Ramos (cell line): Measurements from ENCODE around the gene CCDC148.
"Not testable (repeated sequence)": the region's sequence is repeated elsewhere in the genome, so short reads cannot be mapped to it uniquely, and the experiment has no call there.

Source experiments
- in situ Hi-C: fragments of 300-500 bp; cut with MboI; formaldehyde crosslinking; loops from one replicate; pipeline ENCODE4 v1.14.3; 2022; ENCODE audit warnings: low sequenced_read_pairs; ENCODE audit not compliant: unreplicated experiment

The CCDC148 gene

DNA sequence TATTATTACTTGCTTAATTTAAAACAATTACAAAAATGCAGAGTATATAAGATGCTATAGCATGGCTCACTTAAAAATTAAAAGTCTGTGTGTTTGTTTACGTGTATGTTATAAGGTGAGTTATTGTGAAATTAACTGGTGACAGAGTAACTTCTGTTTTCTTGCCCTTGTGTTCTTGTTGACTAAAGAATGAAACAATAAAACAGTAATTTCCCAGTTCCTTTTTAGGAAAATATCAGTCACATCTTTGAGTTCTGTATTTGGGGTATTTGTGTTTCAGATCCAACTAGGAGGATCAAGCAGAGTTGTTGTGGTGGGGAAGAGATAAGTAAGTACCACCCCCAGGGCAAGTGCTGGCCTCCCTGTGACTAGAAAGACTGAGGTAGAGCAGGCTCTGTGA lies 143.6 kb downstream of the CCDC148 start:
- in situ Hi-C loops: no loop called here

DNA sequence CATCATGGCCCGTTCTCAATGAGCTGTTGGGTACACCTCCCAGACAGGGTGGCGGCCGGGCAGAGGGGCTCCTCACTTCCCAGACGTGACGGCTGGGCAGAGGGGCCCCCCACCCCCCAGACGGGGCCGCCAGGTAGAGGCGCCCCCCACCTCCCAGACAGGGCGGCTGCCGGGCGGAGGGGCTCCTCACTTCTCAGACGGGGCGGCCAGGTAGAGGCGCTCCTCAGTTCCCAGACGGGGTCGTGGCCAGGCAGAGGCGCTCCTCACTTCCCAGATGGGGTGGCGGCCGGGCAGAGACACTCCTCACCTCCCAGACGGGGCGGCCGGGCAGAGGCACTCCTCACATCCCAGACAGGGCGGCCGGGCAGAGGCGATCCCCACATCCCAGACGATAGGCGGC lies 146.1 kb downstream of the CCDC148 start:
- in situ Hi-C loops: not testable (repeated sequence)

DNA sequence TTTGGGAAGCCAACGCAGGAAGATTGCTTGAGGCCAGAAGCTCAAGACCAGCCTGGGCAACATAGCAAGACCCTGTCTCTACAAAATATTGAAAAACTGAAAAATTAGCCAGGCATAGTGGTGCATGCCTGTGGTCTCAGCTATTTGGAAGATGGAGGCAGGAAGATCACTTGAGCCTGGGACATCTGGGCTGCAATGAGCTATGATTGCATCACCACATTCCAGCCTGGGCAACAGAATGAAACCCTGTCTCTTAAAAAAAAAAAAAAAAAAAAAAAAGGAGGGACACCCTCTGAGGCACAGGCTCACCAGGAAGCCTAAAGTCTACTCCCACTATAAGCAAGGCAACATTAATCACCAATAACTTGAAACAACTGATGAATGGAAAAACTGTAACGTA lies 151.1 kb downstream of the CCDC148 start:
- in situ Hi-C loops: no loop called here

DNA sequence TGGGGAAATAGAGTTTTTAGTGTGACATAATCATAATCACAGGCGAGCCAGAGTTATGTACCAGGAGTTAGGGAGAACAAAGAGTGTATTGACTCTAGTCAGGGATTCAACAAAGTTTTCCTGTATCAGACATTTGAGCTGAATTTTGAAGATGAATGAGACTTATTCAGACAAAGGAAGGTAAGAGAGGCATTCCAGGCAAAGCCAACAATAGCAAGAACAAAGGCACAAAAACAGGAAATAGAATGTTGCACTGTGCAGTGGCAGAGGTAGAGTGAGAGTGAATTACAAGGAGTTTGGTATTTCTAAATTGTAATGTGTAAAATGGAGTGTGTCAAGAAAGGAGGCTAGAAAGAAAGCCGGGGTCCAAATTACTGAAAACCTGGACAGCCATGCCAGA lies 156.2 kb downstream of the CCDC148 start:
- in situ Hi-C loops: no loop called here

DNA sequence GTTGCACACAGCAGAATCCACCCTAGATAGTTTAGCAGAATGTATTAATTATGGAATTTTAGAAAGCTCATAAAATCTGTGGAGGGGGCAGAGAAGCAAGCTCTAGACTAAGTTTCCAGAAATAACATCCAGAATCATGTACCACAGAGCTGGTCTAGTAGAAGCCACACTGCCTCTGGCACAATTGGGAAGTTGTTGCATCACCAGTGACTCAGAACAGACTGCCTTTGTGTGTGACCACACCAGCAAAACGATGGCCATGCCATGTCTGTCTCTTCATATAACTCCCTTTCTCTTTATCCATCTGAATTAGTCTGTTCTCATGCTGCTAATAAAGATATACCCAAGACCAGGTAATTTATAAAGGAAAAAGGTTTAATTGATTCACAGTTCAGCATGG lies 158.9 kb downstream of the CCDC148 start:
- in situ Hi-C loops: no loop called here

DNA sequence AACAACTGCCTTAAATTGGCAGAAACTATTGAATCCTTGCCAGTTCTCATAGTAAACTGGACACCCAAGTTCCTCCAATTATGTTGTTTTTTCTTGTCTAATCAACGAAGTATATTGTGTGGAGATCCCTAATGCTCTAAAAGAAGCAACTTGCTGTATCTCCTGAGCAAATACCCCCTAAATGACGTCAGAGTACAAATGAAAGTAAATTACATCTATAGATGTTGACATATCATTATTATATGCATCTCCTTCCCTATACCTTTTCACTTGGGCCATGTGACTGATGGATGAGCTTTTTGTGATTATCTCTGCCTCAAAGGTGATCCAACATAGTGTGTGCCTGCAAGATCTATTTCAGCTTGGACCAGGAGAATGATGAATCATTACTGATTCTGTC lies 159.4 kb downstream of the CCDC148 start:
- in situ Hi-C loops: no loop called here

DNA sequence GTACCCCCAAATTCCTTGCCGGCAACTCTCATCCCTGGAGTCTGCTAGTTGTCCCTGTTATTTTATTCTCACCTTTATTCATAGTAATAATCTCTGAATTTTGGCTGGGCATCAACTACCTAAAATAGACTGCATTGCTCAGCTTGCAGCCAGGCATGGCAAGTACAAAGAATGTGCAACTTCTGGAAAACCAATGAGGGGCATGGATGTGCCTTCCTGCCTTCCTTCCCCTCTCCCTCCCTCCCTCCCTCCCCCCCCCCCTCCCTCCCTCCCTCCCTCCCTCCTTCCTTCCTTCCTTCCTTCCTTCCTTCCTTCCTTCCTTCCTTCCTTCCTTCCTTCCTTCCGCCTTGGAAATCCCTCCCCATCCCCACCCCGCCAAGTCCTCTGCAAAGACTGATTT lies 162.8 kb downstream of the CCDC148 start:
- in situ Hi-C loops: no loop called here

DNA sequence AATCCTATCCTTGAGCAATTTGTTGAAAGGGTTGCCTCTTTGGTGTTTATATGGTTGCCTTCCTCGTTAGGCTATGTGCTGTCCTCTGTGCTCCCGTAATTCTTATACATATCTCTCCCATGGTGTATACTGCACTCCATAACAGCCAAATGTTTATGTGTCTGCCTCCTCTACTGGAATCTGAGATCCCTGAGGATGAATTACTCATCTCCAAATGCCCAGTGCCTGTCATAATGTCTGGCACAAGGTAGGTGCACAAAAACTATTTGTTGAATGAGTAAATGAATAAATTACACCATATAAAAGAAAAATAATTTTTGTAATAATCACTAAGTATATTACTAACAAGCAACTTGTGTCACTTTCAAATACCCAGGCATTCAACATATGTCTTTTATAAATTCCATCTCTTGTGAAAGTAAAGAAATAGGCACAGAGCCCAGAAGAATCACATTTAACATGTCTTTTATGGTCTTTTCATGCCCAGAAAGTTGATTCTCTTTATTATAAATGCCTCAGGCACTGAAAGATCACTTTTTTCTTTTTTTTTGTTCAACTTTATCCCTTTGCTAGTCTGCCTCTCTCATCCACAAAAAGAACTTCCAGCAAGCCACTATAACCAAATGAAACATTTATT lies 164.9 kb downstream of the CCDC148 start:
- in situ Hi-C loops: no loop called here

DNA sequence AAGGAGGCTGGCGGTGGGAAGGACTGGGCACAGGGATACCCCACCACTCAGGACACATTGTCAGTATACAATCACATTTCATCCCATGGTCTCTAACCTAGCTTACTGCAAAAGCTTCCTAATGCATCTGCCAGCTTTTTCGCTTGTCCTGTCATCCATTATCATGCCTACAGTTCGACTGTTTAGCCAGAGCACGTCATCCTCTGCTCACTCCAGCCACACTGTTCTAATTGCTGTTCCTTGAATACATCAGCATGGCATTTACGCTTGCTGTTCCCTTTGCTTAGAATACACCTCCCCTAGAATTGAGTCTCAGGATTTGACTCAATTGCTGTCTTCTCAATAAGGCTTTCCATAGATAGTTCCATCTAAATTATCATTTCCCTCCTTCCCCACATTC lies 166.3 kb downstream of the CCDC148 start:
- in situ Hi-C loops: no loop called here

DNA sequence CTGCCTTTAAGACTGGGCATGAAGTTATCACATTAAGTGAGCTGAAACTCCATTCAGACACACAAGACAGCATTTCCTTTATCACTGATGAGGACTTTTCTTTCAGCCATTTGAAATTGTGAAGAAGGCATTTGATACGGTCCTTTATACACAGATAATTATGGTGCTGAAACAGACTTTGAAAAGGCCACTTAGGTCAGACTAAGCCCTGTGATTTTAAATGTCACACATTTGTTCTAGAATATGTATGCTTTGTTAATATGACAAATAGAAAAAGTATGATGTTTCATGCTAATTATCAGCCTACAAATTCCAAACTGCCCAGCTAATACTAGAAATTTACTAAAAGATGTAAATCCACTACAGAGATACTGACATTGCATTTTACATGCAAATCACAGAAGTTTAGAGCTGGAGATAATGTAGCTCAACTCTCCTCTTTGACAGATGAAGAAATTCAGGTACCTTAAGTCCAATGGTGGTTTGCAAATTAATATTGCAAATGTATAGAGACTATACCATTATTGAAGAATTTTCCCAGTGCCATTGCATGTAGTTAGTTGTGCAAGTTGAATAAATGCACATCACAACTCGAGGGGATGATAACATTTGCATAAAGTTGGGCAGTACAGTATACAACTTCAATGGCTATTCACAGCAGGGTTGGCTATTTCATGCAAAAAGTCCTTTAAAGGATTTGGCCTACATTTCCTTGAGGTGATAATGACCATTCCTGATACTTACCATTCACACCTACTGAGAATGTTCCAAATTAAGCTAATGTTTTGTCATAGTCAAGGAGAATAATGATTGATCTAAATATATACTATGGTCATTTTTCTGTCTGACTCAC lies 179.7 kb downstream of the CCDC148 start:
- in situ Hi-C loops: no loop called here

DNA sequence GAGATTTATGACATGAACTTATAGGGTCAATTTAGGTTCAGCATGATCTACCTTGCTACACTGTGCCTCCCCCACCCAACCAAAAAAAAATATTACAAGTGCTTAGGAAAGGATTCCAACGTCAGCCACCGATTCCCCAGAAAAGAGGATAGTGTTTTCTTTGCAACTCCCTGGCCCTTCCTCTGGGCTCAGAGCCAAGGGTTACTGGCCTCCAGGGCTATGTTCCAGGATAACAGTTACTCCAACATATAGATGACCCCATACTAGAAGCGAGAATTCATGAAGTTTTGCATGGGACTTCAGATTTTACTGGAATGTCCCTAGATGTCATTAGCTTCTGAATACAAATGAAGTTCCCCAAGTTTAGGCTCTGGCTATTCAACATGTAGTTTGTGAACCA lies 182.8 kb downstream of the CCDC148 start:
- in situ Hi-C loops: no loop called here

DNA sequence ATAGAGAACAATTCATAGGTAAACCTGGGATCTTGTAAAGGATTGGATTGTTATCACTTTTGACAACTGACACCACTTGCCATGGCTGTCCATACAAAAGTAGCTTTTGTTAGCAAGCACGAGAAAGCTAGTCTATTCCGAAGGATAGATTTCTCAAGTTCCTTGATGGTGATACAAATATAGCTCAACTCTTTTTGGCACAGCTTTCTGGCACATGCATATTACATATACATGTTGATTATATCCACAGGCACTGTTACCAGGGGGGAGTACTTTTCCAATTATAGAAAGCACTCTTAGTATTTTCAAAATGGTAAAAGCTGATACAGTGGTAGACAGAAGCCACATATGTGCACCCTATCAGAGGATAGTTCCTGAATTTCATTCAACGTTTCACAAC lies 186.0 kb downstream of the CCDC148 start:
- in situ Hi-C loops: no loop called here

DNA sequence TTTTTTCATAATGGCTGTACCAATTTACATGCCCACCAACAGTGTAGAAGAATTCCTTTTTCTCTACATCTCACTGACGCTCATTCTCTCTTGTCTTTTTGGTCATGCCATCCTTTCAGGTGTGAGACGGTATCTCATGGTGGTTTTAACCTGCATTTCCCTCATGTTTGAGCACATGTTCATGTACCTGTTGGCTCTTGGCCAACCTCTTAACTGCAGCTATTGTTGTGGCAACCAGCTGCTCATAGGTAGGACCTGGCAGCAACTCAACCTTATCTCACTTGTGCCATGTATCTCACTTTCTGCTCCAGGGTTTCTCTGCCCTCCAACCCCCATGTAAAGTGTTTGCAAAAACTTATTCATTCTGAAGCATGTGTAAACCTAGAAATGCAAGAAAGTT lies 187.4 kb downstream of the CCDC148 start:
- in situ Hi-C loops: no loop called here

DNA sequence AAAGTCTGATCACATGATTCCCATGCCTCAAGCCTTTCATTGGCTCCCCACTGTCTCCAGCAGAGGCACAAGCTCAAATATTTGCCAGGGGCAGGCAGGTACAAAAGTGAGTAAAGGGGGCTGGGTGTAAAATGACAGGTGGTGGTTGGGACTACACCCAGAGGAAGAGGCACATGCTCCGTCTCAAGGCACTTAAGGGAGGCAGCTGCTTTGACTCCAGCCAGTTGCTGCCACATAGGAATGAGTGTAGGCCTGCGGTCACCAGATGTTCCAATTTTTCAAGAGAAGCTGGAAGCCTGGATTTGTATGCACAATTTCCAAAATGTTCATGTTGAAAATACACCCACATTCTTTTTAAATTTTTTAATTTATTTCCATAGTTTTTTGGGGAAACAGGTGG lies 190.4 kb downstream of the CCDC148 start:
- in situ Hi-C loops: no loop called here

DNA sequence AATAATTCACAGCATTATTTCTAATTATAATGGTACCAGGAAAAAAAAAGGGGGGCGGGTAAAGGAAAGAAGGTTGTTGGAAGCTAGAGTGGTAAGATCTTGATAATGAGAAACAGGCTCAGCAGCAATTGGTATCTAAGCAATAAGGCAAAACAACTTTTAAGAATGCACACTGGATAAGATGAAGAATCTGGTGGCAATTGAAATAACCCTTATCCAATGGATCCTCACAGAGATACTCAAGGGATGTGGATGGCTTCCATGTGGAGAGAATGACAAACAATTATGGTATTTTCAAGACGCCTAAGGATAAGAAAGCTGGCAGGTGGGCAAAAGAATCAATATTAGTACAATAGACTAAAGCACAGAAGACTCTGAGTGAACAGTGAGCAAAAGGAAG lies 201.3 kb downstream of the CCDC148 start:
- in situ Hi-C loops: no loop called here

DNA sequence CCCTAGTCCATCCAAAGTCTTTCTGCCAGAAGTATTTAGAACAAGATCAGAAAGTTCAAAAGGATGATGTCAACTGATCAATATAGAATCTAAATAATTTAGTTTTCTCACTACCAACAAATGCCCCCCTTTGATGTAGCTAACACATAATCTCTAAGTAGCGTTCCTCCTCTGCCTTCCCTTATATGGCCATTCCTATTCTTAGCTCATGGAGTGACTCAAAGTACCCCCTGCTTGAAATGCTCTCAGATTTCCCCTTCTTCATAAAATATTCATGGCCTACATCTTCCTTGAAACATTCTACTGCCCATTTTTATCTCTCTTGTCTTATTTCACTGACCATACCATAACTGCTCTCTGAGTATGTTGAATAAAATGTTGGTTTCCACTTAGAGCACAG lies 203.4 kb downstream of the CCDC148 start:
- in situ Hi-C loops: no loop called here

DNA sequence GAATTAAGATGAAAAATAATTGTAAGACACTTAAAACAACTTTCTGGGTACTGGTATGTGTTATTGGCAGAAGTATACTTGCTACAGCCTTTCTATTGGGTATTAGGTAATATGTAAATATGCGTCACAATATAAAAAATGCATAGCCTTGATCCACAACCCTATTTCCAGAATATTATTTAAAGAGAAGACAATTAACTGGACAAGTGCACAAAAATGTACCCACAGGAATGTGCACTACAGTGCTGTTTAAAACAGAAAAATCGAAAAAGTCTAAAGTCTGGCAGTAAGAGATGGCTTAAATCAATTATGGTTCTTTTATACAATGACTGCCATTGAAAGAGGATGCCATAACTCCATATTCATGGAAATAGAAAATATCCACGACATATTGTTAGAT lies 205.2 kb downstream of the CCDC148 start:
- in situ Hi-C loops: no loop called here

DNA sequence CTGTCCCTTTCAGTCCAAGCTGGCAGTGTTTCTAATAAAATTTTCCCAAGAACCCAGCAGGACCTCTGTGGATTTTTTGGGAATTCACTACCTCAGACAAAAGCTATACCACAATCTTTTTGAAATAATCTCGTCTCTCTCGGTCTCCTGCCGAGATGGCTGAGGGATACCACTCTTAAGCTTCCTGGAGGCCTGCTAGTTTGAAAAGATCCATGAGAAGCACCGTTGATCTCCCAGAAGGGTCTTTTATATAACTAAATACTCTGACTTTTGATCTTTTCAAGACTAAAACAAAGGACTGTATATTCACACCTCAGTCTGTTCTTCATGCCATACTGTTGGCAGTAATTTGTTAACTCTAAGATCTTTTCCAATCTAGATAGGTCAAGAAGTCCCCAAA lies 213.2 kb downstream of the CCDC148 start:
- in situ Hi-C loops: no loop called here

DNA sequence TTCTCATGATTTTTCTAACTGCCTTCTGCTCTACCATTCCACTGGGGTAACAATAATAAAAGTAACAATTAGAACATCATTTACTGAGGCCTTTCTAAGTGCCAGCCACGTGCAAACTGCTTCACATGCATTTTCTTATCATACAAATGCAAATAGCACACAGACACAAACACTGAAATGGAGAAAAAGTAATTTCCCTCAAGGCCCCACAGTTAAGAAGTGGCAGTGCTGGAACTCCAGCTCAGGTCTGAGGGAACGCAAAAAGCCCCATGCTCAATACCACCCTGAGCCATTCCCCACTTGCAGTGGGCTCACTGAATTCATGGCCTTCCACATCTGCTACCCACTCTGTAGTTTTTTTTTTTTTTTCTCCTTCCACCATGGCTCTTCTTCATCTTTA lies 214.3 kb downstream of the CCDC148 start:
- in situ Hi-C loops: no loop called here

DNA sequence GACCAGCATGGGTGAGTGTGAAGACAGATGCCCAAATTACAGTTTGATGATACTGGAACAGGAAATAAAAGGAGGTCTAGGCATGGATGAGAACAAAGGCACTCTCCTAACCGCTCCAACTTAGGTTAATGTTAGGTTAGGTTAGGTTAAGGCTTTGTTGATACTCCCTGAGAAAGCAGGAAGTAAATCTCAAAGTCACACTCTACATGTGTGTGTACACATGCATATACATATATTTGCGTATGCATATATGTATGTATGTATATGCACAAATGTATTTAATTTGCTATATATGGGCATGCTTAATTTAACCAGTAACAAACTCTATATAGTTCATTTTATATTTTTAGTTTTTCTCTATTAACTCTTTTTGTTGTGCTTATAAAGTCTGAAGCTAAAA lies 215.6 kb downstream of the CCDC148 start:
- in situ Hi-C loops: no loop called here

DNA sequence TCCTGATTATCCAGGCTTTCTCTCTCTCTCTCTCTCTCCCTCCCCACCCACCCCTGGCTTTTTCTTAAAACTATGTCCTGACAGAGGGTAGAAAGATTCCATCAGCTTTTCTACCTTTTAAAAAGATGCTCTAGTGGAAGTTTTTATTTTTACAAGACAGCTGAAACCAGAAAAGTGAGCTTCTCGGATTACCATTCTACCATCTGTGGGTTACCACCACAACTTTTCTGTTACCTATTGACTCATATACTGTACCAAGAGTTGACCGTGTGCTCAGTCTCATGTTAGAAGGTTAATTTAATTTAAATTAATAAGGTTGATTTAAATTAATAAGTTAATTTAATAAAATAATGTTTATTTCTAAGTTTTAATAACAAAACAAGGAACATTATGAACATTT lies 217.3 kb downstream of the CCDC148 start:
- in situ Hi-C loops: no loop called here

DNA sequence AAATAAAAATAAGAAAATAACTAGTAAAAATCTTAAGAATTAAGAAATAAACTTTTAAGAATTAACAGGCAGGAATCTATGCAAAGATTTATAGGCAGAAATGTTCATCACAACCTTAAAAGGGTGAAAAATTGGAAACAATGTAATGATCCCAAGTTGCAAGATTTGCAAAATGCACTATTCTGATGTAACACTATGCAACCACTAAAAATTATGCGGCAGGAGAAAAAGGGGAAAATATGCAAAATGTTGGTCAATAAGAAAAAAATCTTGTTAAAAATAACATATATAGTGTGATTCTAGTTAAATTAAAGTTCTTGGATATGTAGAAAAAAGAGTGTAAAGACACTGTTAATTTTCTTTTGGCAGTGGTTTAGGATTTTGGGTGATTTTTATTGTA lies 222.1 kb downstream of the CCDC148 start:
- in situ Hi-C loops: no loop called here
